Measurements from ENCODE around the gene FAM78B. TPM values are rescaled to one million over a fixed set of nuclear protein-coding genes. Genes with fewer than 3 reads are reported as not detected.

FAM78B gene
- total and polyA plus RNA-seq, 10 of the 15 experiments (the other 5 are each of a cell fraction or from before 2014, with no cell fraction given) = 0.10 to 4.9 (median 1.6) TPM

DNA sequence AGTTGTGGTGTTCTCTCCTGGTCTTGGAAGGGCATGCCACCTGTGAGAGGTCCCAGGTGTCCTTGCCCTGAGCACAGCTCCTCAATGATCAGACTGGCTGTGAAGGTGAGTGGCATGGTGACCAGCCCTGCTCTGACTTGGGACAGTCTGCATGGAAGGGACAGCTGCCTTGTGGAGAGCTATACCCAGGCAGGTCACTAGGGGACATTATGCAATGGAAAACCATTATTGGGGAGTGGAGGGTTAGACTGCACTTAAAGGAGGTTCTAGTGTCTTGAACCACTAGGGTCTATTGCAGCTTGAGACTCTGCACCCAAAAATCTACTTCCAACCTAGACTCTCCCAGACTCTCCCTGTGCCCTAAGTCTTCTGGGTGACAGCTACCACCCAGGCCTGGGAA is 24.8 kb downstream of the FAM78B start (continued):
- no peak for TF ChIP-seq ZNF207 (IDR thresholded peaks at IDR 0.05; ENCODE audit: borderline replicate concordance)
- no peak for TF ChIP-seq RFX5 (IDR thresholded peaks at IDR 0.05; ENCODE audit: low read depth, low read length)
- TF ChIP-seq ESRRA (IDR thresholded peaks at IDR 0.05; ENCODE audit: low read length) = no peak
- TF ChIP-seq, protein P1, sequence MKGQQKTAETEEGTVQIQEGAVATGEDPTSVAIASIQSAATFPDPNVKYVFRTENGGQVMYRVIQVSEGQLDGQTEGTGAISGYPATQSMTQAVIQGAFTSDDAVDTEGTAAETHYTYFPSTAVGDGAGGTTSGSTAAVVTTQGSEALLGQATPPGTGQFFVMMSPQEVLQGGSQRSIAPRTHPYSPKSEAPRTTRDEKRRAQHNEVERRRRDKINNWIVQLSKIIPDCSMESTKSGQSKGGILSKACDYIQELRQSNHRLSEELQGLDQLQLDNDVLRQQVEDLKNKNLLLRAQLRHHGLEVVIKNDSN (IDR thresholded peaks at IDR 0.05; ENCODE audit: borderline replicate concordance, extremely low read length, insufficient read depth, low read depth, low read length) = no peak
- no peak for TF ChIP-seq ZNF384 (IDR thresholded peaks at IDR 0.05; ENCODE audit: borderline replicate concordance, low read depth, low read length)
- TF ChIP-seq, protein P2, sequence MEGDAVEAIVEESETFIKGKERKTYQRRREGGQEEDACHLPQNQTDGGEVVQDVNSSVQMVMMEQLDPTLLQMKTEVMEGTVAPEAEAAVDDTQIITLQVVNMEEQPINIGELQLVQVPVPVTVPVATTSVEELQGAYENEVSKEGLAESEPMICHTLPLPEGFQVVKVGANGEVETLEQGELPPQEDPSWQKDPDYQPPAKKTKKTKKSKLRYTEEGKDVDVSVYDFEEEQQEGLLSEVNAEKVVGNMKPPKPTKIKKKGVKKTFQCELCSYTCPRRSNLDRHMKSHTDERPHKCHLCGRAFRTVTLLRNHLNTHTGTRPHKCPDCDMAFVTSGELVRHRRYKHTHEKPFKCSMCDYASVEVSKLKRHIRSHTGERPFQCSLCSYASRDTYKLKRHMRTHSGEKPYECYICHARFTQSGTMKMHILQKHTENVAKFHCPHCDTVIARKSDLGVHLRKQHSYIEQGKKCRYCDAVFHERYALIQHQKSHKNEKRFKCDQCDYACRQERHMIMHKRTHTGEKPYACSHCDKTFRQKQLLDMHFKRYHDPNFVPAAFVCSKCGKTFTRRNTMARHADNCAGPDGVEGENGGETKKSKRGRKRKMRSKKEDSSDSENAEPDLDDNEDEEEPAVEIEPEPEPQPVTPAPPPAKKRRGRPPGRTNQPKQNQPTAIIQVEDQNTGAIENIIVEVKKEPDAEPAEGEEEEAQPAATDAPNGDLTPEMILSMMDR (IDR thresholded peaks at IDR 0.05 in 2 of 3, conservative IDR thresholded peaks at IDR 0.05 in 1 of 3; ENCODE audit: control insufficient read depth in 2 of 3, extremely low read depth in 1 of 3, insufficient read depth in 1 of 3, low read depth in 3 of 3, low read length in 3 of 3) = no peak
- TF ChIP-seq BHLHE40 (IDR thresholded peaks at IDR 0.05; ENCODE audit: borderline replicate concordance in 1 of 2, low read depth in 2 of 2, low read length in 1 of 2) = no peak

DNA sequence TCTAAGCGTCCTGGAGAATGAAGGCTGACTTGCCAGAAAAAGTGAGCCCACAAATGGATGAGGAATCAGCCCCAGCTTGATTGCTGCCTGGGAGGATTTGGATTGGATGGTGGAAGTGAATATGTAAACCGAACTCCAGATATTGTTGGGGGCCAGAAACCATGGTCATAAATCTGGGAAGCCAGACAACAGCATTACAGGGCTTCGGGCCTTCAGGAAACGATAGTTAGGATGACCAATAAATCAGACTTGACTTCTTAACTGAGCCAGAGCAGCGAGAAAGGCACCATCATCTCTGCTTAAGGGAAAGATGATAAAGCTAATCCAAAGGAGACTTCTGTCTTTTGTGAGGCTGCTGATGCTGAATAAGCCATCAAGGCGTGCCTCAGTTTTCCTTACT is 26.6 kb downstream of the FAM78B start:
- ATAC-seq = no peak
- SMC1A ChIA-PET (ENCODE audit: uncharacterized antibody, unreplicated experiment) = no interaction called here
- no peaks in the 10 kb centered on the region for H3K79me2 ChIP-seq (ENCODE audit: control insufficient read depth, insufficient read depth, low read length)

More for the DNA sequence above, 26.6 kb downstream of the FAM78B start:
- Histone ChIP-seq H3K4me2 (ENCODE audit: control insufficient read depth, insufficient read depth) (no peak overlapping the region), H3K9ac (ENCODE audit: control insufficient read depth, insufficient read depth, low read length) (no peak overlapping the region), H4K20me1 (ENCODE audit: control insufficient read depth, insufficient read depth) (no peaks in the 10 kb centered on the region), H3K27ac (ENCODE audit: control insufficient read depth, insufficient read depth) (no peak overlapping the region), H3K4me3 (no peak overlapping the region), H3K4me1 (ENCODE audit: control insufficient read depth, insufficient read depth, low read length) (no peaks in the 10 kb centered on the region), H3K36me3 (ENCODE audit: control insufficient read depth in 2 of 2, insufficient read depth in 2 of 2, low read length in 1 of 2) (no peaks in the 10 kb centered on the region), H2AFZ (ENCODE audit: control insufficient read depth, low read depth, low read length) (no peak overlapping the region), H3K27me3 (replicated peaks in 1 of 2; ENCODE audit: control insufficient read depth in 2 of 2, insufficient read depth in 2 of 2, low read length in 1 of 2) (no peaks in the 10 kb centered on the region), H3K9me3 (replicated peaks; ENCODE audit: control insufficient read depth, insufficient read depth, low read length) (no peaks in the 10 kb centered on the region)
- ChIA-PET CTCF (no interaction called here), RAD21 (ENCODE audit: unreplicated experiment) (no interaction called here), POLR2A (no interaction called here)
- no peak for DNase-seq (ENCODE audit: low read depth, low spot score)
- BruUV-seq (replicated peaks) = no TSS peak
- intact Hi-C loops (cut with micrococcal nuclease; ENCODE audit: unreplicated experiment) (no loop called here), in situ Hi-C loops (cut with MboI) (no loop called here)
- TF ChIP-seq HCFC1 (IDR thresholded peaks at IDR 0.05; ENCODE audit: low read length) (no peak), NR2F1 (conservative IDR thresholded peaks at IDR 0.05) (no peak), SREBF2 (IDR thresholded peaks at IDR 0.05; ENCODE audit: low read length) (no peak), CBX5 (IDR thresholded peaks at IDR 0.05; ENCODE audit: low read depth) (no peak), KAT2A (conservative IDR thresholded peaks at IDR 0.05; ENCODE audit: control insufficient read depth, low read depth, low read length) (no peak), WRNIP1 (IDR thresholded peaks at IDR 0.05; ENCODE audit: borderline replicate concordance, low read depth, low read length) (no peak), ZSCAN29 (IDR thresholded peaks at IDR 0.05) (no peak)
- TF ChIP-seq, protein P3, sequence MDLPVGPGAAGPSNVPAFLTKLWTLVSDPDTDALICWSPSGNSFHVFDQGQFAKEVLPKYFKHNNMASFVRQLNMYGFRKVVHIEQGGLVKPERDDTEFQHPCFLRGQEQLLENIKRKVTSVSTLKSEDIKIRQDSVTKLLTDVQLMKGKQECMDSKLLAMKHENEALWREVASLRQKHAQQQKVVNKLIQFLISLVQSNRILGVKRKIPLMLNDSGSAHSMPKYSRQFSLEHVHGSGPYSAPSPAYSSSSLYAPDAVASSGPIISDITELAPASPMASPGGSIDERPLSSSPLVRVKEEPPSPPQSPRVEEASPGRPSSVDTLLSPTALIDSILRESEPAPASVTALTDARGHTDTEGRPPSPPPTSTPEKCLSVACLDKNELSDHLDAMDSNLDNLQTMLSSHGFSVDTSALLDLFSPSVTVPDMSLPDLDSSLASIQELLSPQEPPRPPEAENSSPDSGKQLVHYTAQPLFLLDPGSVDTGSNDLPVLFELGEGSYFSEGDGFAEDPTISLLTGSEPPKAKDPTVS (IDR thresholded peaks at IDR 0.05; ENCODE audit: low read depth, low read length) = no peak
- WGBS (ENCODE audit: insufficient coverage, insufficient replicate concordance, low lambda C conversion rate, missing lambda C conversion rate) = 34% methylated on average over 6 of the region's 6 CpGs
- FAIRE-seq = no peak

Measured in GM12878 (cell line).